ENCODE results near the gene RNH1. TPM values are rescaled to one million over a fixed set of nuclear protein-coding genes. Genes with fewer than 3 reads are reported as not detected.
"Not testable (repeated sequence)": the region's sequence is repeated elsewhere in the genome, so short reads cannot be mapped to it uniquely, and the experiment has no call there.

Gene RNH1
- total RNA-seq, 4 donors from 2014 or later: 151 to 309 (median 198) TPM

DNA sequence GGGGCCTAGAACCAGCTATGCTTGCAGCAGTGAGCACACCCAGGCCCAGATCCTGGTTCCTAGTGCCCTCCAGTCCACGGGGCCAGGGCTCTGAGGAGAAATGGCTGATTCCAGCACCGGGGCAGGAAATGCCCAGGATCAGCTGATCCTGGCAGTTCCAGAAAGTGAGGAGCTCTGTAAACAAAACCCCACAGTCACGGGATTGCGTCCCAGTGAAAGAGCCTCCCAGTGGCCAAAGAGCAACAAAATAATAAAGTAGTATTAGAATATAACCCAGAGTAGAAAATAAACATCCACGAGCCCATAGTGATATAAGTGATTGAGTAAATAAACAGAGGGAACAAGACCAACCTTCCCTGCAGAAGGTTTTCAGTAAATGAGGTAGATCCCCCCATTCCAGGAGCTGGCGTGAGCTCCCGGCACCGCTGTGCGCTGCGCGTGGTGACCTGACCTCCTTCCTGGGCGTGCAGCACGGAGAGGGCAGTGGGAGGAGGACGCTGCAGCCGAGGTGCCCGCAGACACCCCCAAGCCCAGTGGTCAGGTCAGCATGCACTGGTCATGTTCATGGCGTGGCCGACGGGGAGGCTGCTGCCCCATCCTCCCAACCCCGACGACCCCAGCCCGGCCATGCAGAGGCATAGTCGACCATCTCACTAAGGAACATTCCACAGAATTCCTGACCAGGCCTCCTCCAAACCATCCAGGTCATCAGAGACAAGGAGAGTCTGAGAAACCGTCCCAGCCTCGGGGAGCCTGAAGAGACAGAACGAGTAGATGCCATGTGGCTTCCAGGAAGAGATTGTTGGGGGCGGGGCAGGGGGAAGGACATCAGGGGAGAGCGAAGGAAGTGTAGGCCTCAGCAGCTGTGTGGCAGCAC, 37.1 kb downstream of the RNH1 start:
- TF ChIP-seq POLR2AphosphoS5 (IDR thresholded peaks at IDR 0.05): peak in 2 of 3 donors; percentile 46 to 62
- no peak for TF ChIP-seq EP300 (IDR thresholded peaks at IDR 0.05; ENCODE audit: low read depth)
- TF ChIP-seq POLR2A (IDR thresholded peaks at IDR 0.05): no peak
- TF ChIP-seq, protein P1, sequence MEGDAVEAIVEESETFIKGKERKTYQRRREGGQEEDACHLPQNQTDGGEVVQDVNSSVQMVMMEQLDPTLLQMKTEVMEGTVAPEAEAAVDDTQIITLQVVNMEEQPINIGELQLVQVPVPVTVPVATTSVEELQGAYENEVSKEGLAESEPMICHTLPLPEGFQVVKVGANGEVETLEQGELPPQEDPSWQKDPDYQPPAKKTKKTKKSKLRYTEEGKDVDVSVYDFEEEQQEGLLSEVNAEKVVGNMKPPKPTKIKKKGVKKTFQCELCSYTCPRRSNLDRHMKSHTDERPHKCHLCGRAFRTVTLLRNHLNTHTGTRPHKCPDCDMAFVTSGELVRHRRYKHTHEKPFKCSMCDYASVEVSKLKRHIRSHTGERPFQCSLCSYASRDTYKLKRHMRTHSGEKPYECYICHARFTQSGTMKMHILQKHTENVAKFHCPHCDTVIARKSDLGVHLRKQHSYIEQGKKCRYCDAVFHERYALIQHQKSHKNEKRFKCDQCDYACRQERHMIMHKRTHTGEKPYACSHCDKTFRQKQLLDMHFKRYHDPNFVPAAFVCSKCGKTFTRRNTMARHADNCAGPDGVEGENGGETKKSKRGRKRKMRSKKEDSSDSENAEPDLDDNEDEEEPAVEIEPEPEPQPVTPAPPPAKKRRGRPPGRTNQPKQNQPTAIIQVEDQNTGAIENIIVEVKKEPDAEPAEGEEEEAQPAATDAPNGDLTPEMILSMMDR (IDR thresholded peaks at IDR 0.05): peak in 4 of 5 experiments; percentile 20 to 43 (median 31)
- H3K4me1 ChIP-seq: peaks cover 8 to 16% (median 13%) of the 10 kb centered on the region in 4 donors
- no peaks in the 10 kb centered on the region for H3K9me3 ChIP-seq
- in situ Hi-C loops (cut with MboI; ENCODE audit: low pct_ligation_motif_present in 1 of 4, low pct_unique_long_range_greater_than_20kb in 1 of 4, low sequenced_read_pairs in 3 of 4) (no loop called here), intact Hi-C loops (cut with DNase I; ENCODE audit: low total_unique reads) (no loop called here)
- DNase-seq: peak; percentile 62
- WGBS, 2 donors (ENCODE audit: low coverage in 1 of 2): 55 to 60% methylated on average over 11 to 28 of the region's 28 CpGs
- H3K27ac ChIP-seq: peak overlapping the region; percentile 68 to 76 (median 70)
- no peaks in the 10 kb centered on the region for H3K36me3 ChIP-seq
- peak overlapping the region in 3 of 4 donors; percentile 6 to 18 (median 6) for H3K4me3 ChIP-seq
- no peaks in the 10 kb centered on the region for H3K27me3 ChIP-seq

DNA sequence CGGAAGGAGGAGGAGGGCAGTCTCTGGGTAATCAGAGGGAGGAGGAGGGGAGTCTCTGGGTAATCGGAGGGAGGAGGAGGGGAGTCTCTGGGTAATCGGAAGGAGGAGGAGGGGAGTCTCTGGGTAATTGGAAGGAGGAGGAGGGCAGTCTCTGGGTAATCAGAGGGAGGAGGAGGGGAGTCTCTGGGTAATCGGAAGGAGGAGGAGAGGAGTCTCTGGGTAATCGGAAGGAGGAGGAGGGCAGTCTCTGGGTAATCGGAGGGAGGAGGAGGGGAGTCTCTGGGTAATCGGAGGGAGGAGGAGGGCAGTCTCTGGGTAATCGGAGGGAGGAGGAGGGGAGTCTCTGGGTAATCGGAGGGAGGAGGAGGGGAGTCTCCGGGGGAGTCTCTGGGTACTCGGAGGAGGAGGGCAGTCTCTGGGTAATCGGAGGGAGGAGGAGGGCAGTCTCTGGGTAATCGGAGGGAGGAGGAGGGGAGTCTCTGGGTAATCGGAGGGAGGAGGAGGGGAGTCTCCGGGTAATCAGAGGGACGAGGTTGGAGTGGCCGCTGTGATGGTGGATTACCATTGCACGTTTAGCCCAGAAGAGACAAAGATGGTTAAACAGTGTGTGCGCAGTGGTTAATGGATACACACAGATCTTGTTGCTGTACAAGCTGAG, 37.9 kb downstream of the RNH1 start:
- DNase-seq; in situ Hi-C loops (cut with MboI; ENCODE audit: low pct_ligation_motif_present in 1 of 4, low pct_unique_long_range_greater_than_20kb in 1 of 4, low sequenced_read_pairs in 3 of 4); H3K36me3 ChIP-seq; H3K9me3 ChIP-seq; intact Hi-C loops (cut with DNase I; ENCODE audit: low total_unique reads); H3K27me3 ChIP-seq: not testable (repeated sequence)
- peaks cover 8 to 16% (median 13%) of the 10 kb centered on the region in 4 donors for H3K4me1 ChIP-seq
- peak overlapping the region in 3 of 4 donors; percentile 6 to 18 (median 6) for H3K4me3 ChIP-seq
- WGBS, 2 donors (ENCODE audit: low coverage in 1 of 2): 45 to 72% methylated on average over 14 to 19 of the region's 19 CpGs
- H3K27ac ChIP-seq: peak overlapping the region; percentile 68 to 76 (median 70)

DNA sequence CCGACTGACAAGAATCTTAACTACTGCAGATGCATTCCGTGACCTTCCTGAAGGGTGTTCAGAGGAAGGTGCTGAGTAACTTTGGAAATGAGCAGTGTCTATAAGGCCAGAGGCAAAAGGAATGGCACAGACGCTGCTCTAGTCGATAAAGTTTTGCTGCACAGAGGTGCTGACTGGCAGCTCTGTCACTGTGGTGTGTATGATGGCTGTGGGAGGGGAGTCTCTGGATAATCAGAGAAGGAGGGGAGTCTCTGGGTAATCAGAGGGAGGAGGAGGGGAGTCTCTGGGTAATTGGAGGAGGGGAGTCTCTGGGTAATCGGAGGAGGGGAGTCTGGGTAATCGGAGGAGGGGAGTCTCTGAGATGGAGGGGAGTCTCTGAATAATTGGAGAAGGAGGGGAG, 38.5 kb downstream of the RNH1 start:
- in situ Hi-C loops (cut with MboI; ENCODE audit: low pct_ligation_motif_present in 1 of 4, low pct_unique_long_range_greater_than_20kb in 1 of 4, low sequenced_read_pairs in 3 of 4): no loop called here
- no peak for TF ChIP-seq POLR2AphosphoS5 (IDR thresholded peaks at IDR 0.05)
- no peak for TF ChIP-seq POLR2A (IDR thresholded peaks at IDR 0.05)
- TF ChIP-seq, protein P1 (IDR thresholded peaks at IDR 0.05): no peak
- TF ChIP-seq EP300 (IDR thresholded peaks at IDR 0.05; ENCODE audit: low read depth): no peak
- WGBS, 2 donors (ENCODE audit: low coverage in 1 of 2): 79 to 87% methylated on average over 4 to 6 of the region's 6 CpGs
- no peak overlapping the region for H3K4me3 ChIP-seq
- H3K27ac ChIP-seq: peak overlapping the region in 3 of 4 donors; percentile 68 to 76 (median 69)
- H3K27me3 ChIP-seq: no peaks in the 10 kb centered on the region
- H3K9me3 ChIP-seq: no peaks in the 10 kb centered on the region
- peaks cover 8 to 16% (median 13%) of the 10 kb centered on the region in 4 donors for H3K4me1 ChIP-seq
- intact Hi-C loops (cut with DNase I; ENCODE audit: low total_unique reads): no loop called here
- no peaks in the 10 kb centered on the region for H3K36me3 ChIP-seq
- DNase-seq: no peak

DNA sequence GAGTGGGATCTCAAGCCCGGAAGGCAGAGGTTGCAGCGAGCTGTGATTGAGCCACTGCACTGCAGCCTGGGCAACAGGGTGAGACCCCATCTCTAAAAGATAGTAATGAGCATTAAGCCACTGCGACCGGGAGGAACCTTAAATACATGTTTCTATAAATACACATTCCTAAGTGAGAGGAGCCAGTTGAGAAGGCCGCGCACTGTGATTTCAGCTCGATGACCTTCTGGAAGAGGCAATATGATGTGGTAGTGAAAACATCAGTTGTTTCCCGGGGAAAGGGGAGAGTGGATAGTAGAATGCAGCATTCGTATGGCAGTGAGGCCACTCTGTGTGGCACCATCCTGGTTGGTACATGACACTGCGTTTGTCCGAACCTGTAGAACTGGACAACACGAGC, 39.0 kb downstream of the RNH1 start:
- intact Hi-C loops (cut with DNase I; ENCODE audit: low total_unique reads): no loop called here
- H3K27me3 ChIP-seq: no peaks in the 10 kb centered on the region
- no peaks in the 10 kb centered on the region for H3K9me3 ChIP-seq
- H3K27ac ChIP-seq: peak overlapping the region in 3 of 4 donors; percentile 68 to 76 (median 69)
- TF ChIP-seq POLR2AphosphoS5 (IDR thresholded peaks at IDR 0.05): no peak
- TF ChIP-seq POLR2A (IDR thresholded peaks at IDR 0.05): no peak
- TF ChIP-seq, protein P1 (IDR thresholded peaks at IDR 0.05): no peak
- TF ChIP-seq EP300 (IDR thresholded peaks at IDR 0.05; ENCODE audit: low read depth): no peak
- H3K4me3 ChIP-seq: no peak overlapping the region
- WGBS, 2 donors (ENCODE audit: low coverage in 1 of 2): 51 to 87% methylated on average over 6 to 12 of the region's 12 CpGs
- no peak for DNase-seq
- peaks cover 8 to 16% (median 13%) of the 10 kb centered on the region in 4 donors for H3K4me1 ChIP-seq
- H3K36me3 ChIP-seq: no peaks in the 10 kb centered on the region
- in situ Hi-C loops (cut with MboI; ENCODE audit: low pct_ligation_motif_present in 1 of 4, low pct_unique_long_range_greater_than_20kb in 1 of 4, low sequenced_read_pairs in 3 of 4): no loop called here
